A549 (cell line): ENCODE data around the gene SHC1. TPM values are rescaled to one million over a fixed set of nuclear protein-coding genes. Genes with fewer than 3 reads are reported as not detected.

Experiments
- ATAC-seq, 2 experiments: fragments of 200-7000 bp in 1 of 2; fragments of >200 bp in 1 of 2; cut with Nextera tagmentation in 1 of 2; cut with Tn5 transposase in 1 of 2; 3 replicates each; pipeline versions ENCODE4 v1.8.0 to v1.9.1; 2018 to 2020; ENCODE audit warnings: mild to moderate bottlenecking in 1 of 2, moderate library complexity in 1 of 2
- CTCF ChIA-PET: fragments of 300-600 bp; sonication (Branson Sonifier 250); formaldehyde crosslinking; extraction: SDS; loops from one replicate; lab custom pipeline; 2021; ENCODE audit warnings: antibody characterized with exemption, inconsistent platforms; lab: Yijun Ruan, JAX
- POLR2A ChIA-PET: fragments of 350-600 bp; formaldehyde crosslinking; extraction: SDS; loops from one replicate; lab custom pipeline; 2021; ENCODE audit warnings: antibody characterized with exemption, inconsistent platforms; lab: Yijun Ruan, JAX
- DNase-seq, 2 experiments: peaks; one replicate each; pipeline versions ENCODE4 v3.0.0 to v3.0.0-alpha.2; 2011 to 2016; ENCODE audit warnings: low read depth in 1 of 2, low spot score in 1 of 2
- FAIRE-seq: peaks from 2 replicates; lab custom pipeline; 2011; peaks lifted over from hg19 to GRCh38; lab: Jason Lieb, UNC
- H3K27ac ChIP-seq, 2 experiments: fragments of >200 bp; sonication (Bioruptor Twin); formaldehyde crosslinking; 3 replicates each; pipeline ENCODE4 v1.5.1; 2016 to 2017
- H3K4me1 ChIP-seq: fragments of >200 bp; sonication (Bioruptor Twin); formaldehyde crosslinking; 3 replicates; pipeline ENCODE4 v1.6.1; 2016
- H3K4me2 ChIP-seq: fragments of >200 bp; sonication (Bioruptor Twin); formaldehyde crosslinking; 3 replicates; pipeline ENCODE4 v1.6.1; 2016
- H3K4me3 ChIP-seq: fragments of >200 bp; sonication (Bioruptor Twin); formaldehyde crosslinking; 3 replicates; pipeline ENCODE4 v1.5.1; 2016
- H3K9me3 ChIP-seq: fragments of >200 bp; sonication (Bioruptor Twin); formaldehyde crosslinking; 3 replicates; pipeline ENCODE4 v1.6.1; 2016
- ATOH8 ChIP-seq: fragments of 250-450 bp; sonication (Bioruptor Pico); IDR thresholded peaks from 2 replicates; pipeline ENCODE4 v1.5.0; 2020; ENCODE audit warnings: low read depth, mild to moderate bottlenecking, moderate library complexity
- BCL3 ChIP-seq: fragments of >200 bp; sonication (Bioruptor Twin); formaldehyde crosslinking; IDR thresholded peaks from 3 replicates; pipeline ENCODE4 v1.6.1; 2016
- FOSL2 ChIP-seq, 2 experiments: fragments of 450-650 bp in 1 of 2; fragments of >200 bp in 1 of 2; sonication (Bioruptor Twin) in 1 of 2; formaldehyde crosslinking; IDR thresholded peaks; 2 replicates each; pipeline versions ENCODE4 v1.5.0 to v1.6.1; 2016 to 2020; ENCODE audit warnings: mild to moderate bottlenecking in 1 of 2, moderate library complexity in 1 of 2
- HOXB5 ChIP-seq: fragments of 250-450 bp; sonication (Bioruptor Pico); IDR thresholded peaks from 2 replicates; pipeline ENCODE4 v1.5.0; 2020; ENCODE audit warnings: mild to moderate bottlenecking, moderate library complexity
- MAZ ChIP-seq: fragments of 150-350 bp; IDR thresholded peaks from 2 replicates; pipeline ENCODE4 v1.6.1; 2014; ENCODE audit warnings: antibody characterized with exemption, low read depth, low read length, borderline replicate concordance
- NFE2L2 ChIP-seq: fragments of 150-350 bp; conservative IDR thresholded peaks from 2 replicates; pipeline ENCODE4 v1.6.1; 2014; ENCODE audit warnings: low read length
- PBX3 ChIP-seq: IDR thresholded peaks from 2 replicates; pipeline ENCODE4 v1.6.1; 2012
- PHF8 ChIP-seq: fragments of 200-600 bp; sonication (generic); IDR thresholded peaks from 2 replicates; pipeline ENCODE4 v1.6.1; 2016; ENCODE audit warnings: low read depth, mild to moderate bottlenecking, antibody characterized with exemption, moderate library complexity, borderline replicate concordance
- RAD21 ChIP-seq, 2 experiments: fragments of >200 bp in 1 of 2; sonication (Bioruptor Twin) in 1 of 2; formaldehyde crosslinking in 1 of 2; IDR thresholded peaks in 1 of 2; conservative IDR thresholded peaks in 1 of 2; 2 replicates in 1 of 2; 3 replicates in 1 of 2; pipeline ENCODE4 v1.6.1; 2012 to 2018; ENCODE audit warnings: inconsistent platforms in 1 of 2
- RNF2 ChIP-seq: fragments of 200-600 bp; sonication (generic); IDR thresholded peaks from 2 replicates; pipeline ENCODE4 v1.6.1; 2016; ENCODE audit warnings: low read depth, mild to moderate bottlenecking, antibody characterized with exemption, moderate library complexity, borderline replicate concordance
- TP53 ChIP-seq: fragments of 250-450 bp; sonication (Bioruptor Pico); IDR thresholded peaks from 2 replicates; pipeline ENCODE4 v1.5.0; 2021; ENCODE audit warnings: mild to moderate bottlenecking, moderate library complexity
- WGBS: methylation state at CpG from one replicate; pipeline ENCODE4 v1.1.6; 2017; ENCODE audit errors: missing lambda C conversion rate; 5-methylcytosine and 5-hydroxymethylcytosine counted together
- polyA plus RNA-seq, 4 experiments: library from polyadenylated mRNA; depleted of rRNA in 3 of 4; stranded (reverse); fragments of >200 nt; fragmentation: RNase III in 1 of 4; extraction: RNeasy Plus Mini Kit Qiagen cat#74134 plus additional on column Dnase treatment in 1 of 4; gene quantifications; 2 replicates in 3 of 4; 3 replicates in 1 of 4; pipeline ENCODE4 v1.2.3, GENCODE V29; 2011 to 2017
- TF ChIP-seq, protein P1 (sequence below): fragments of >200 bp; sonication (Bioruptor Twin); formaldehyde crosslinking; IDR thresholded peaks from 3 replicates; pipeline ENCODE4 v1.5.1; 2016

SHC1 gene
- polyA plus RNA-seq, 2 of the 4 experiments (the other 2 are of a cell fraction), result 118 to 174 TPM

DNA sequence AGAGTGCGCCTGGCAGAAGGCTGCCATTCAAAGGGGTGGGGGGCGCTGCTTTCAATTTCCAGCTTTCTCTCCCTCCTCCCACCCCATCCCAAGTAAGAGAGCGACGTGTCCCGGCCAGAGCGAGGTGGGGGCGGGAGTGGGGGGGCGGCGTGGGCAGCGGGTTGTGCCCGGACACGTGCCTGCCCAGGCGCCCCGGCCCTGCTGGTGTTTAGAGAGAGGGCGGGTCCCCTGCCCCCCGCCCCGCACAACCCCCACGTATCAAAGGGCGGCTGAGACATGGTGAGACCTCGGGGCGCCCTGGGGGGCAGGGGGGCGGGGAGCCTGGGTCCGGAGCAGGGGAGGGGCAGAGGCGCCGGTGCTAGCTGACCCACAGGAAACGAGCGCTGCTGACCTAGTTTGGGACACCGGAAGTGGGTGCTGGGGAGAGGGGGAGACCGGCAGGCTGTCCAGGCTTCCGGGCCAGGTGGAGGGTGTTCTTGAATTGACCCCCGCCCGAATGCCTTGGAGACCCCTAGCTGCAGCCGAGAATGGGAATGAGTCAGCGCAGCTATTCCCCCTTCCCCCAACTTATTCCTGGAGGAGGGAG, 33.3 kb upstream of the SHC1 start (continued):
- no peak for TF ChIP-seq FOSL2 (IDR thresholded peaks at IDR 0.05)
- TF ChIP-seq FOSL2 (CRISPR knock-in tag; IDR thresholded peaks at IDR 0.05), result peak; percentile 53

DNA sequence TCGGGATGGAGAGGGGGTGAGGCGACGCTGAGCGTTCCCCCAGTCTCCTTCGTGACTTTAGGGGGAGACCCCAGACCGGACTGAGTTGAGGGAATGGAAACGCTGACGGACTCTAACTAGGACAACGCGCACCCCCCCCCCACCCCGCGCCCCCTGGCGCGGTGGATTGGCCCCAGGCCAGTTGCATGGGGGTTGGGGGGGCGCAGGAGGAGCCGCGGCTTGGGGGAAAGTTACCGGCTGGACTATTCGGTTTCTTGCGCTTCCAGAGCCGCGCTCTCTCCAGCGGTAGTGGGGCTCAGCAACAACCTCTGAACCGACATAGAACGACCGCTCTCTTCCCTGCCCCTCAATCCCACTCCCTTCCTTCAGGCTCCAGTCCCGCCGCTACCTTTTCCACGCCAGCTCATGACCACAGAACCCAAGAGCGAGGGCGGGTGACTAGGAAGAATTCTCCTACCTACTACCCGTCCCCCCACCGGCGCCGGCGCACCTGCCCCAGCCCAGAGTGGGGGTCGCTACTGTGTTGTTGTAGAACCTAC, 32.7 kb upstream of the SHC1 start:
- POLR2A ChIA-PET, result interaction anchor here (1.3 to 3.1 kb wide), 6 partner anchors 13 to 82 kb away, joined by 3 to 14 read pairs (median 4); partner anchors contain the start of genes ADAM15 and SHC1

DNA sequence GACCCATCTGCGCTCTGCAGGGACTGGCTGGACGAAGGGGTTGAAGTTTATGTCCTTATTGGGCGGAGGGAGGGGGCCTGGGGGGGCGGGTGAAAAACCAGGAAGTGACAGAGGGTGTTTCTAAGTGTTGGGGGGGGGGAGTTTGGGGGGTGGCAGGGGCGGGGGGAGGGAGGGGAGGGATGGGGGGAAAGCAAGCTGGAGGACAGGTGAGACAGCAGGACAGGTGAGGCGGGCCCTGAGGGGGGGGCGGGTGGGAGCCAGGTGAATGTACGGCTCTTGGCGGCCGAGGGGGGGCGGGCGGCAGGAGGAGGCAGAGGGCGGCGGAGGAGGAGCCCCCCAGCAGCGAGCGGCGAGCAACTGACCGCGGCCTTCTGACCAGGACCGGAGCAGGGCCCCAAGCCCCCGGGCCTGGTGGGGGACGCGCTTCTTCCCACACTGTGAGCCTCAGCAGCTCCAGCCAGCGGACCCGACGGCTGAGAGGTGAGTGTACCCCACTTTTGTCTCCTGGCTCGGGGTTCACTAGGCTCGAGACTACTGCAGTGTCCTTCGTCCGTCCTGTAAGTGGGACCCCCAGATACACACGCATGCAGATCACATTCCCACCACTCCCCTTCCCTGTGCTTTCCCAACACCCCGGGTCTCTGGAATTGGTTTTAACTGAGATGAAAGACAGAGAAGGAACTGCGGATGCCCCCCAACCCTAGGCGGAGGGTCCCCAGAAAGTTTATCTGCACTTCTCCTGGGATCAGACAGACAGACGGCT, 32.1 kb upstream of the SHC1 start, which contains the start of gene ZBTB7B:
Gene ZBTB7B (plus strand): TSS at position 339 of the 763 bp plus-strand sequence. CDS start 11,859 bp downstream, outside the sequence.
- no peaks in the 10 kb centered on the region for H3K9me3 ChIP-seq
- peak within 1 kb of the TSS; percentile 98 to 100 for H3K27ac ChIP-seq
- DNase-seq (peak in 1 of 2 experiments; percentile 57), ATAC-seq (peak; percentile 1 to 4; a peak in 3 of 6 replicates), FAIRE-seq (no peak)
- ChIA-PET CTCF (interaction anchor here (1.0 kb wide), 1 partner anchor 83 kb away, joined by 5 read pairs; no protein-coding TSS in a partner anchor), POLR2A (interaction anchor here (0.5 to 3.1 kb wide), 6 partner anchors 10 to 227 kb away, joined by 3 to 14 read pairs (median 6); no protein-coding TSS in a partner anchor)
- 1% methylated on average over 19 of the region's 35 CpGs for WGBS
- TF ChIP-seq RAD21 (conservative IDR thresholded peaks at IDR 0.05 in 1 of 2, IDR thresholded peaks at IDR 0.05 in 1 of 2) (no peak), PHF8 (peak; percentile 42; the same call in 1 of the 2 replicates), ATOH8 (CRISPR knock-in tag) (no peak), BCL3 (0 out of 3 replicates have a peak, but pooled peaks have one; percentile 26), MAZ (0 out of 2 replicates have a peak, but pooled peaks have one; percentile 12), NFE2L2 (no peak)
- peak within 1 kb of the TSS; percentile 80 for H3K4me3 ChIP-seq
- H3K4me1 ChIP-seq, result peaks cover 51% of the 10 kb centered on the region
- peak within 1 kb of the TSS; percentile 99 for H3K4me2 ChIP-seq

More for the DNA sequence above, 32.7 kb upstream of the SHC1 start:
- CTCF ChIA-PET, result no interaction called here
- Histone ChIP-seq H3K4me2 (peak overlapping the region; percentile 88), H3K4me3 (peak overlapping the region; percentile 80), H3K4me1 (peaks cover 57% of the 10 kb centered on the region), H3K27ac (peak overlapping the region; percentile 98 to 100), H3K9me3 (no peaks in the 10 kb centered on the region)
- DNase-seq (peak in 1 of 2 experiments; percentile 59), FAIRE-seq (no peak), ATAC-seq (peak in 1 of 2 experiments; percentile 0; a peak in 1 of 6 replicates)
- WGBS, result 2% methylated on average over 25 of the region's 37 CpGs
- TF ChIP-seq TP53, result no peak
- TF ChIP-seq HOXB5 (CRISPR knock-in tag), result no peak
- no peak for TF ChIP-seq PBX3
- TF ChIP-seq RNF2, result no peak
- TF ChIP-seq, protein P1, sequence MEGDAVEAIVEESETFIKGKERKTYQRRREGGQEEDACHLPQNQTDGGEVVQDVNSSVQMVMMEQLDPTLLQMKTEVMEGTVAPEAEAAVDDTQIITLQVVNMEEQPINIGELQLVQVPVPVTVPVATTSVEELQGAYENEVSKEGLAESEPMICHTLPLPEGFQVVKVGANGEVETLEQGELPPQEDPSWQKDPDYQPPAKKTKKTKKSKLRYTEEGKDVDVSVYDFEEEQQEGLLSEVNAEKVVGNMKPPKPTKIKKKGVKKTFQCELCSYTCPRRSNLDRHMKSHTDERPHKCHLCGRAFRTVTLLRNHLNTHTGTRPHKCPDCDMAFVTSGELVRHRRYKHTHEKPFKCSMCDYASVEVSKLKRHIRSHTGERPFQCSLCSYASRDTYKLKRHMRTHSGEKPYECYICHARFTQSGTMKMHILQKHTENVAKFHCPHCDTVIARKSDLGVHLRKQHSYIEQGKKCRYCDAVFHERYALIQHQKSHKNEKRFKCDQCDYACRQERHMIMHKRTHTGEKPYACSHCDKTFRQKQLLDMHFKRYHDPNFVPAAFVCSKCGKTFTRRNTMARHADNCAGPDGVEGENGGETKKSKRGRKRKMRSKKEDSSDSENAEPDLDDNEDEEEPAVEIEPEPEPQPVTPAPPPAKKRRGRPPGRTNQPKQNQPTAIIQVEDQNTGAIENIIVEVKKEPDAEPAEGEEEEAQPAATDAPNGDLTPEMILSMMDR, result 0 out of 3 replicates have a peak, but pooled peaks have one; percentile 6
